HEK293T (cell line): Measurements from ENCODE around the gene DDOST.

ENCODE experiments used
- CTCF ChIA-PET: fragments of 350-600 bp; formaldehyde crosslinking; extraction: SDS; loops from one replicate; lab custom pipeline; 2021; ENCODE audit warnings: antibody characterized with exemption, inconsistent platforms; lab: Yijun Ruan, JAX
- POLR2A ChIA-PET: fragments of 350-600 bp; formaldehyde crosslinking; extraction: SDS; loops from one replicate; lab custom pipeline; 2020; ENCODE audit warnings: antibody characterized with exemption, inconsistent platforms; lab: Yijun Ruan, JAX
- DNase-seq: peaks from one replicate; pipeline ENCODE4 v3.0.0; 2012; ENCODE audit warnings: mixed read lengths; ENCODE audit errors: extremely low spot score
- ARNT ChIP-seq: fragments of 450-650 bp; IDR thresholded peaks from 2 replicates; pipeline ENCODE4 v1.6.1; 2017; ENCODE audit warnings: mild to moderate bottlenecking
- BHLHE40 ChIP-seq: fragments of 450-650 bp; IDR thresholded peaks from 2 replicates; pipeline ENCODE4 v1.6.1; 2016; ENCODE audit warnings: mild to moderate bottlenecking, moderate library complexity, borderline replicate concordance
- CTBP1 ChIP-seq: fragments of 450-650 bp; IDR thresholded peaks from 2 replicates; pipeline ENCODE4 v1.6.1; 2016; ENCODE audit warnings: borderline replicate concordance
- ELF4 ChIP-seq: fragments of 450-650 bp; IDR thresholded peaks from 2 replicates; pipeline ENCODE4 v1.6.1; 2017; ENCODE audit warnings: antibody characterized with exemption
- FOXA1 ChIP-seq: fragments of 450-650 bp; IDR thresholded peaks from 2 replicates; pipeline ENCODE4 v1.6.1; 2016; ENCODE audit warnings: mild to moderate bottlenecking
- FOXK2 ChIP-seq: fragments of 450-650 bp; IDR thresholded peaks from 2 replicates; pipeline ENCODE4 v1.6.1; 2016; ENCODE audit warnings: mild to moderate bottlenecking
- FOXM1 ChIP-seq: fragments of 450-650 bp; IDR thresholded peaks from 2 replicates; pipeline ENCODE4 v1.6.1; 2017; ENCODE audit warnings: mild to moderate bottlenecking, borderline replicate concordance
- HDGF ChIP-seq: fragments of 450-650 bp; IDR thresholded peaks from 2 replicates; pipeline ENCODE4 v1.6.1; 2017; ENCODE audit warnings: antibody characterized with exemption, borderline replicate concordance
- L3MBTL2 ChIP-seq: fragments of 450-650 bp; conservative IDR thresholded peaks from 2 replicates; pipeline ENCODE4 v1.6.1; 2016; ENCODE audit warnings: mild to moderate bottlenecking
- LEF1 ChIP-seq: fragments of 450-650 bp; IDR thresholded peaks from 2 replicates; pipeline ENCODE4 v1.6.1; 2017; ENCODE audit warnings: mild to moderate bottlenecking, borderline replicate concordance
- NFRKB ChIP-seq: fragments of 450-650 bp; IDR thresholded peaks from 2 replicates; pipeline ENCODE4 v1.6.1; 2016; ENCODE audit warnings: mild to moderate bottlenecking, moderate library complexity
- PKNOX1 ChIP-seq: fragments of 450-650 bp; IDR thresholded peaks from 2 replicates; pipeline ENCODE4 v1.6.1; 2016
- SP1 ChIP-seq: fragments of 450-650 bp; IDR thresholded peaks from 2 replicates; pipeline ENCODE4 v1.6.1; 2017
- SUZ12 ChIP-seq: fragments of 450-650 bp; IDR thresholded peaks from 2 replicates; pipeline ENCODE4 v1.6.1; 2016; ENCODE audit warnings: mild to moderate bottlenecking
- TARDBP ChIP-seq: fragments of 450-650 bp; IDR thresholded peaks from 2 replicates; pipeline ENCODE4 v1.6.1; 2016
- ZNF384 ChIP-seq: fragments of 450-650 bp; IDR thresholded peaks from 2 replicates; pipeline ENCODE4 v1.6.1; 2016

DDOST gene

GRCh38 chr1:20625176-20626097 lies 35.7 kb downstream of the DDOST start:
- no peak for TF ChIP-seq FOXA1
- POLR2A ChIA-PET: interaction anchor here (2.3 kb wide), 1 partner anchor 8 kb away, joined by 10 read pairs; no protein-coding TSS in a partner anchor
- no peak for DNase-seq
- CTCF ChIA-PET: interaction anchor here (1.1 kb wide), 1 partner anchor 50 kb away, joined by 4 read pairs; no protein-coding TSS in a partner anchor

GRCh38 chr1:20624709-20625108 lies 36.5 kb downstream of the DDOST start:
- ChIA-PET CTCF (interaction anchor here (0.9 to 1.5 kb wide), 2 partner anchors 8 to 9 kb away, joined by 3 to 4 read pairs; no protein-coding TSS in a partner anchor), POLR2A (interaction anchor here (2.3 kb wide), 1 partner anchor 9 kb away, joined by 10 read pairs; no protein-coding TSS in a partner anchor)
- TF ChIP-seq L3MBTL2 (no peak), SUZ12 (no peak), CTBP1 (no peak), ARNT (no peak), LEF1 (no peak), FOXA1 (no peak), SP1 (no peak), ZNF384 (no peak), FOXK2 (no peak), TARDBP (no peak), PKNOX1 (no peak), FOXM1 (no peak), ELF4 (no peak), BHLHE40 (no peak), NFRKB (no peak), HDGF (no peak)
- DNase-seq: no peak

- TF ChIP-seq SP1 (no peak), TARDBP (no peak), ARNT (no peak), ELF4 (no peak), FOXK2 (no peak), SUZ12 (no peak), NFRKB (no peak), FOXA1 (no peak), L3MBTL2 (no peak), ZNF384 (no peak), HDGF (no peak), BHLHE40 (no peak), LEF1 (no peak), FOXM1 (no peak), PKNOX1 (no peak)
- ChIA-PET CTCF (no interaction called here), POLR2A (interaction anchor here (1.4 kb wide), 1 partner anchor 13 kb away, joined by 4 read pairs; no protein-coding TSS in a partner anchor)
- no peak for DNase-seq
Observed at GRCh38 chr1:20621012-20621411, 40.2 kb downstream of the DDOST start.

GRCh38 chr1:20619999-20620398 lies 41.2 kb downstream of the DDOST start:
- DNase-seq: no peak
- CTCF ChIA-PET: interaction anchor here (1.4 kb wide), 1 partner anchor 13 kb away, joined by 6 read pairs; no protein-coding TSS in a partner anchor
- no peak for TF ChIP-seq SP1
- no peak for TF ChIP-seq BHLHE40
- TF ChIP-seq ARNT: no peak
- no peak for TF ChIP-seq NFRKB
- TF ChIP-seq FOXK2: no peak
- TF ChIP-seq SUZ12: no peak
- TF ChIP-seq FOXA1: no peak
- TF ChIP-seq L3MBTL2: no peak
- no peak for TF ChIP-seq FOXM1
- no peak for TF ChIP-seq ZNF384
- TF ChIP-seq PKNOX1: no peak
- TF ChIP-seq HDGF: no peak
- no peak for TF ChIP-seq LEF1
- no peak for TF ChIP-seq CTBP1
- POLR2A ChIA-PET: interaction anchor here (1.7 kb wide), 1 partner anchor 14 kb away, joined by 6 read pairs; no protein-coding TSS in a partner anchor

- TF ChIP-seq ARNT (no peak), SUZ12 (no peak), ZNF384 (no peak), FOXA1 (no peak), LEF1 (no peak), ELF4 (no peak), SP1 (no peak), FOXM1 (no peak), TARDBP (no peak), HDGF (no peak), NFRKB (no peak), L3MBTL2 (no peak), CTBP1 (no peak), FOXK2 (no peak), BHLHE40 (no peak), PKNOX1 (no peak)
- ChIA-PET CTCF (interaction anchor here (1.4 kb wide), 1 partner anchor 14 kb away, joined by 6 read pairs; no protein-coding TSS in a partner anchor), POLR2A (interaction anchor here (1.7 kb wide), 1 partner anchor 15 kb away, joined by 6 read pairs; no protein-coding TSS in a partner anchor)
- no peak for DNase-seq
Observed at GRCh38 chr1:20618550-20618949, 42.6 kb downstream of the DDOST start.
